ENCODE data around the gene GPR107.

- TF ChIP-seq, protein P1, sequence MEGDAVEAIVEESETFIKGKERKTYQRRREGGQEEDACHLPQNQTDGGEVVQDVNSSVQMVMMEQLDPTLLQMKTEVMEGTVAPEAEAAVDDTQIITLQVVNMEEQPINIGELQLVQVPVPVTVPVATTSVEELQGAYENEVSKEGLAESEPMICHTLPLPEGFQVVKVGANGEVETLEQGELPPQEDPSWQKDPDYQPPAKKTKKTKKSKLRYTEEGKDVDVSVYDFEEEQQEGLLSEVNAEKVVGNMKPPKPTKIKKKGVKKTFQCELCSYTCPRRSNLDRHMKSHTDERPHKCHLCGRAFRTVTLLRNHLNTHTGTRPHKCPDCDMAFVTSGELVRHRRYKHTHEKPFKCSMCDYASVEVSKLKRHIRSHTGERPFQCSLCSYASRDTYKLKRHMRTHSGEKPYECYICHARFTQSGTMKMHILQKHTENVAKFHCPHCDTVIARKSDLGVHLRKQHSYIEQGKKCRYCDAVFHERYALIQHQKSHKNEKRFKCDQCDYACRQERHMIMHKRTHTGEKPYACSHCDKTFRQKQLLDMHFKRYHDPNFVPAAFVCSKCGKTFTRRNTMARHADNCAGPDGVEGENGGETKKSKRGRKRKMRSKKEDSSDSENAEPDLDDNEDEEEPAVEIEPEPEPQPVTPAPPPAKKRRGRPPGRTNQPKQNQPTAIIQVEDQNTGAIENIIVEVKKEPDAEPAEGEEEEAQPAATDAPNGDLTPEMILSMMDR (conservative IDR thresholded peaks at IDR 0.05), result no peak
- TF ChIP-seq EZH2 (IDR thresholded peaks at IDR 0.05; ENCODE audit: low read depth), result no peak
Observed at GRCh38 chr9:130174920-130175321, 121.2 kb downstream of the GPR107 start.

Measured in PC-9 (cell line).